IMR-90 (cell line): ENCODE results near the gene COLEC11. TPM values are rescaled to one million over a fixed set of nuclear protein-coding genes. Genes with fewer than 3 reads are reported as not detected.

Experiments
- ATAC-seq: fragments of 200-7000 bp; cut with Tn5 transposase; 2 replicates; pipeline ENCODE4 v1.9.1; 2020; ENCODE audit warnings: low read depth, mild to moderate bottlenecking, moderate library complexity
- BruUV-seq: library from RNA; stranded (reverse); fragments of 400-500 nt; replicated peaks from 2 replicates; lab custom pipeline; 2021; lab: Mats Ljungman, UMichigan
- CTCF ChIA-PET: fragments of 300-600 bp; formaldehyde crosslinking; extraction: SDS; loops from one replicate; lab custom pipeline; 2021; ENCODE audit warnings: antibody characterized with exemption; lab: Yijun Ruan, JAX
- POLR2A ChIA-PET: fragments of 300-600 bp; sonication (Branson Sonifier 250); formaldehyde crosslinking; loops from one replicate; lab custom pipeline; 2022; ENCODE audit warnings: antibody characterized with exemption; ENCODE audit not compliant: unreplicated experiment; lab: Charles Lee
- DNase-seq: peaks from one replicate; pipeline ENCODE4 v3.0.0; 2013
- H2AFZ ChIP-seq: replicated peaks from 2 replicates; pipeline ENCODE3; 2013; ENCODE audit warnings: low read length, mild to moderate bottlenecking; ENCODE audit not compliant: poor library complexity
- H2AK5ac ChIP-seq: 2 replicates; pipeline ENCODE4 v1.6.1; 2013; ENCODE audit warnings: low read depth, low read length, inconsistent platforms
- H2AK9ac ChIP-seq: replicated peaks from 2 replicates; pipeline ENCODE3; 2013; ENCODE audit warnings: mild to moderate bottlenecking, low read depth, low read length, moderate library complexity; ENCODE audit not compliant: poor library complexity
- H2BK120ac ChIP-seq: 2 replicates; pipeline ENCODE4 v1.6.1; 2013; ENCODE audit warnings: low read depth, low read length, inconsistent platforms
- H2BK15ac ChIP-seq: 3 replicates; pipeline ENCODE4 v1.6.1; 2013; ENCODE audit warnings: low read depth, low read length, inconsistent platforms
- H2BK20ac ChIP-seq: 2 replicates; pipeline ENCODE4 v1.6.1; 2013; ENCODE audit warnings: low read depth, mild to moderate bottlenecking, inconsistent platforms, low read length, moderate library complexity
- H2BK5ac ChIP-seq: 2 replicates; pipeline ENCODE4 v1.6.1; 2013; ENCODE audit warnings: mild to moderate bottlenecking, low read depth, low read length, inconsistent platforms; ENCODE audit not compliant: poor library complexity, severe bottlenecking
- H3K14ac ChIP-seq: replicated peaks from 2 replicates; pipeline ENCODE4 v1.6.1; 2013; ENCODE audit warnings: low read depth, low read length, inconsistent platforms
- H3K18ac ChIP-seq: 2 replicates; pipeline ENCODE4 v1.6.1; 2013; ENCODE audit warnings: low read depth, low read length, control low read depth
- H3K23ac ChIP-seq: 2 replicates; pipeline ENCODE4 v1.6.1; 2013; ENCODE audit warnings: low read depth, low read length, inconsistent platforms
- H3K27ac ChIP-seq: 2 replicates; pipeline ENCODE4 v1.5.1; 2013; ENCODE audit warnings: mild to moderate bottlenecking, control low read depth, low read length; ENCODE audit not compliant: insufficient read depth
- H3K27me3 ChIP-seq: 2 replicates; pipeline ENCODE4 v1.6.1; 2013; ENCODE audit warnings: low read length; ENCODE audit not compliant: control insufficient read depth, insufficient read depth
- H3K36me3 ChIP-seq: 2 replicates; pipeline ENCODE4 v1.6.1; 2013; ENCODE audit warnings: low read length, mixed read lengths; ENCODE audit not compliant: control insufficient read depth, insufficient read depth
- H3K4ac ChIP-seq: 2 replicates; pipeline ENCODE4 v1.6.1; 2013; ENCODE audit warnings: low read depth, low read length, inconsistent platforms
- H3K4me1 ChIP-seq: 2 replicates; pipeline ENCODE4 v1.6.1; 2013; ENCODE audit warnings: low read length, mixed read lengths; ENCODE audit not compliant: control insufficient read depth, insufficient read depth
- H3K4me2 ChIP-seq: 2 replicates; pipeline ENCODE4 v1.6.1; 2013; ENCODE audit warnings: low read depth, mild to moderate bottlenecking, control low read depth, low read length, moderate library complexity
- H3K4me3 ChIP-seq: 2 replicates; pipeline ENCODE4 v1.5.1; 2013; ENCODE audit warnings: low read depth, mild to moderate bottlenecking, control low read depth, low read length, moderate library complexity; ENCODE audit not compliant: insufficient read depth
- H3K56ac ChIP-seq: 2 replicates; pipeline ENCODE4 v1.6.1; 2013; ENCODE audit warnings: low read length, inconsistent platforms; ENCODE audit not compliant: insufficient read depth; ENCODE audit errors: extremely low read depth
- H3K79me1 ChIP-seq, 2 experiments: 2 replicates each; pipeline ENCODE4 v1.6.1; 2013; ENCODE audit warnings: low read length in 2 of 2, inconsistent platforms in 1 of 2, low read depth in 1 of 2
- H3K9ac ChIP-seq: 2 replicates; pipeline ENCODE4 v1.6.1; 2013; ENCODE audit warnings: low read depth, low read length, control low read depth
- H3K9me1 ChIP-seq: 2 replicates; pipeline ENCODE4 v1.6.1; 2013; ENCODE audit warnings: low read length, inconsistent platforms; ENCODE audit not compliant: insufficient read depth
- H3K9me3 ChIP-seq: 2 replicates; pipeline ENCODE4 v1.6.1; 2013; ENCODE audit warnings: low read length; ENCODE audit not compliant: control insufficient read depth, insufficient read depth
- H4K20me1 ChIP-seq: 2 replicates; pipeline ENCODE4 v1.6.1; 2013; ENCODE audit warnings: low read length, inconsistent platforms; ENCODE audit not compliant: insufficient read depth
- H4K5ac ChIP-seq: 2 replicates; pipeline ENCODE4 v1.6.1; 2013; ENCODE audit warnings: mild to moderate bottlenecking, low read depth, low read length, control low read depth
- H4K8ac ChIP-seq, 2 experiments: 2 replicates each; pipeline ENCODE4 v1.6.1; 2013; ENCODE audit warnings: low read depth in 2 of 2, low read length in 2 of 2, control low read depth in 1 of 2, inconsistent platforms in 1 of 2
- H4K91ac ChIP-seq: 2 replicates; pipeline ENCODE4 v1.6.1; 2013; ENCODE audit warnings: low read depth, low read length, inconsistent platforms; ENCODE audit not compliant: insufficient read depth
- FOS ChIP-seq: fragments of 150-350 bp; IDR thresholded peaks from 2 replicates; pipeline ENCODE4 v1.6.1; 2016; ENCODE audit warnings: low read depth, low read length
- NFE2L2 ChIP-seq: fragments of 150-350 bp; IDR thresholded peaks from 2 replicates; pipeline ENCODE4 v1.6.1; 2016; ENCODE audit warnings: low read depth, mild to moderate bottlenecking, low read length
- SMC3 ChIP-seq: fragments of 150-350 bp; IDR thresholded peaks from 2 replicates; pipeline ENCODE4 v1.6.1; 2016; ENCODE audit warnings: low read depth, mild to moderate bottlenecking, antibody characterized with exemption, low read length, moderate library complexity
- WGBS, 2 experiments: methylation state at CpG; one replicate each; pipeline versions ENCODE4 v1.1.5 to v1.1.7; 2013; ENCODE audit warnings: missing lambda C conversion rate in 2 of 2; ENCODE audit not compliant: insufficient read length in 1 of 2; ENCODE audit errors: extremely low coverage in 2 of 2; 5-methylcytosine and 5-hydroxymethylcytosine counted together
- dilution Hi-C: fragments of 300-500 bp; cut with HindIII; formaldehyde crosslinking; loops from one replicate; pipeline ENCODE4 v1.14.3; 2018; ENCODE audit warnings: low sequenced_read_pairs; ENCODE audit not compliant: unreplicated experiment
- in situ Hi-C: fragments of 300-500 bp; cut with MboI; formaldehyde crosslinking; loops from 3 replicates; pipeline ENCODE4 v1.14.3; 2019; ENCODE audit warnings: low sequenced_read_pairs, inconsistent platforms, mixed read lengths
- intact Hi-C: fragments of 100-400 bp; cut with micrococcal nuclease; formaldehyde crosslinking; loops from 2 replicates; pipeline ENCODE4 v1.10.0; 2022
- polyA plus RNA-seq, 3 experiments: library from polyadenylated mRNA; depleted of rRNA; stranded (reverse); fragments of >200 nt; gene quantifications; 2 replicates each; pipeline ENCODE4 v1.2.3, GENCODE V29; 2012; ENCODE audit warnings: low replicate concordance in 1 of 3
- total RNA-seq: library from RNA; depleted of rRNA; stranded (reverse); fragments of >200 nt; gene quantifications from 2 replicates; pipeline ENCODE4 v1.2.3, GENCODE V29; 2012

The COLEC11 gene
- total and polyA plus RNA-seq, 2 of the 4 experiments (the other 2 are of a cell fraction), result under 0.01 to 0.24 TPM

GRCh38 chr2:3664925-3665324, 70.0 kb downstream of the COLEC11 start:
- Histone ChIP-seq H4K8ac (no peak overlapping the region), H3K4me2 (no peak overlapping the region), H2BK120ac (no peak overlapping the region), H4K5ac (no peak overlapping the region), H3K56ac (no peak overlapping the region), H3K79me1 (no peaks in the 10 kb centered on the region), H3K36me3 (no peaks in the 10 kb centered on the region), H2BK15ac (no peak overlapping the region), H2AK9ac (no peak overlapping the region), H3K14ac (no peak overlapping the region), H2AFZ (no peak overlapping the region), H3K27me3 (no peaks in the 10 kb centered on the region; the same call in 1 of the 2 replicates), H2BK5ac (no peak overlapping the region), H4K20me1 (no peaks in the 10 kb centered on the region), H3K9me1 (no peaks in the 10 kb centered on the region), H3K9ac (no peak overlapping the region), H4K91ac (no peak overlapping the region), H3K4me1 (peaks cover 4% of the 10 kb centered on the region; the same call in 1 of the 2 replicates), H2AK5ac (no peak overlapping the region), H2BK20ac (no peak overlapping the region), H3K4ac (no peak overlapping the region), H3K9me3 (no peaks in the 10 kb centered on the region), H3K23ac (no peak overlapping the region), H3K27ac (no peak overlapping the region), H3K18ac (no peak overlapping the region), H3K4me3 (no peak overlapping the region)
- TF ChIP-seq NFE2L2, result no peak
- TF ChIP-seq FOS, result no peak
- no peak for TF ChIP-seq SMC3
- BruUV-seq, result no TSS peak
- in situ Hi-C loops, result loop anchor here (25.0 kb wide), 1 partner anchor 1803 kb away; no protein-coding TSS in a partner anchor
- POLR2A ChIA-PET, result no interaction called here
- dilution Hi-C loops, result no loop called here
- WGBS, 2 experiments, result 100% methylated on average over 3 of the region's 8 CpGs; no CpG with 5 or more reads in 1 of the 2 experiments
- no peak for DNase-seq
- intact Hi-C loops, result no loop called here
- ATAC-seq, result no peak
- CTCF ChIA-PET, result no interaction called here
